Ishikawa (cell line): ENCODE measurements around the gene MRPS21.

Source experiments
- EP300 ChIP-seq: IDR thresholded peaks from 2 replicates; pipeline ENCODE4 v1.6.1; 2012; ENCODE audit warnings: borderline replicate concordance
- FOXM1 ChIP-seq: IDR thresholded peaks from 2 replicates; pipeline ENCODE4 v1.6.1; 2012; ENCODE audit warnings: low read depth, borderline replicate concordance
- MAX ChIP-seq: IDR thresholded peaks from 2 replicates; pipeline ENCODE4 v1.6.1; 2012
- REST ChIP-seq: IDR thresholded peaks from 2 replicates; pipeline ENCODE4 v1.6.1; 2012; ENCODE audit warnings: low read depth, mild to moderate bottlenecking
- TEAD4 ChIP-seq: IDR thresholded peaks from 2 replicates; pipeline ENCODE4 v1.6.1; 2012

- TF ChIP-seq FOXM1 = no peak
- no peak for TF ChIP-seq MAX
- no peak for TF ChIP-seq EP300
- no peak for TF ChIP-seq TEAD4
- no peak for TF ChIP-seq REST
Observed at GRCh38 chr1:150295476-150295875, 1.8 kb downstream of the MRPS21 start.
